HepG2 (cell line): ENCODE data around the gene GP1BA. TPM values are rescaled to one million over a fixed set of nuclear protein-coding genes. Genes with fewer than 3 reads are reported as not detected.
A peak's percentile ranks its signal among the peaks of the same experiment; 100 is the strongest.

ENCODE experiments used
- AGO1 ChIP-seq: fragments of 200-400 bp; formaldehyde crosslinking; IDR thresholded peaks from 2 replicates; pipeline ENCODE4 v1.6.1; 2017; ENCODE audit warnings: mild to moderate bottlenecking, low read depth, low read length, moderate library complexity; ENCODE audit not compliant: poor library complexity, severe bottlenecking
- AKAP8 ChIP-seq: sonication (generic); formaldehyde crosslinking; IDR thresholded peaks from 2 replicates; pipeline ENCODE4 v1.5.1; 2020; ENCODE audit warnings: mild to moderate bottlenecking, missing genetic modification reagents
- DZIP1 ChIP-seq: sonication (generic); formaldehyde crosslinking; IDR thresholded peaks from 2 replicates; pipeline ENCODE4 v1.5.0; 2020; ENCODE audit warnings: mild to moderate bottlenecking, missing genetic modification reagents
- HNRNPH1 ChIP-seq: fragments of 200-400 bp; formaldehyde crosslinking; optimal IDR thresholded peaks from 2 replicates; pipeline ENCODE3; 2017; ENCODE audit warnings: mild to moderate bottlenecking, low read depth, low read length
- KDM3A ChIP-seq: IDR thresholded peaks from 2 replicates; pipeline ENCODE4 v1.6.1; 2018; ENCODE audit warnings: low read depth, missing compliant biosample characterization
- KMT2B ChIP-seq: IDR thresholded peaks from 2 replicates; pipeline ENCODE4 v1.6.1; 2016; ENCODE audit warnings: missing genetic modification reagents, missing compliant biosample characterization
- MAFK ChIP-seq, 2 experiments: IDR thresholded peaks in 1 of 2; conservative IDR thresholded peaks in 1 of 2; 2 replicates each; pipeline ENCODE4 v1.6.1; 2011; ENCODE audit warnings: improper control_type of control experiment in 2 of 2, low read length in 2 of 2
- NAIF1 ChIP-seq: sonication (generic); formaldehyde crosslinking; IDR thresholded peaks from 2 replicates; pipeline ENCODE4 v1.5.0; 2020; ENCODE audit warnings: mild to moderate bottlenecking, missing genetic modification reagents, borderline replicate concordance
- POLR2A ChIP-seq, 2 experiments: IDR thresholded peaks; 2 replicates each; pipeline ENCODE4 v1.6.1; 2011; ENCODE audit warnings: low read depth in 2 of 2, low read length in 2 of 2, mild to moderate bottlenecking in 1 of 2, moderate library complexity in 1 of 2; ENCODE audit not compliant: insufficient read depth in 1 of 2
- POLR2G ChIP-seq: fragments of 200-400 bp; formaldehyde crosslinking; IDR thresholded peaks from 2 replicates; pipeline ENCODE4 v1.6.1; 2018; ENCODE audit warnings: mild to moderate bottlenecking, low read depth, low read length, moderate library complexity
- RBFOX2 ChIP-seq: fragments of 200-400 bp; formaldehyde crosslinking; IDR thresholded peaks from 2 replicates; pipeline ENCODE4 v1.6.1; 2017; ENCODE audit warnings: low read depth, mild to moderate bottlenecking, low read length
- RBM22 ChIP-seq: fragments of 200-400 bp; formaldehyde crosslinking; optimal IDR thresholded peaks from 2 replicates; pipeline ENCODE3; 2017; ENCODE audit warnings: mild to moderate bottlenecking, low read length, moderate library complexity
- RCOR2 ChIP-seq: IDR thresholded peaks from 2 replicates; pipeline ENCODE4 v1.6.1; 2016; ENCODE audit warnings: missing biosample characterization, missing genetic modification reagents
- SCMH1 ChIP-seq: sonication (generic); formaldehyde crosslinking; IDR thresholded peaks from 2 replicates; pipeline ENCODE4 v1.9.0; 2021; ENCODE audit warnings: missing genetic modification reagents, mild to moderate bottlenecking, borderline replicate concordance
- ZNF850 ChIP-seq: sonication (generic); formaldehyde crosslinking; conservative IDR thresholded peaks from 2 replicates; pipeline ENCODE4 v1.9.0; 2021; ENCODE audit warnings: mild to moderate bottlenecking, missing genetic modification reagents
- polyA plus RNA-seq, 8 experiments: library from polyadenylated mRNA; depleted of rRNA in 3 of 8; stranded (reverse) in 7 of 8; unstranded in 1 of 8; fragments of >200 nt; fragmentation: Illumina TruSeq in 4 of 8; extraction: Trizol in 4 of 8; gene quantifications; 2 replicates each; pipeline versions ENCODE4 v1.2.1 to v1.2.3, GENCODE V29; 2011 to 2016; ENCODE audit warnings: low read depth in 4 of 8, missing spikeins in 1 of 8, mixed read lengths in 1 of 8; ENCODE audit not compliant: insufficient read depth in 1 of 8
- total RNA-seq, 5 experiments: library from RNA; depleted of rRNA; stranded (reverse); fragments of >200 nt; fragmentation: Illumina TruSeq; extraction: Trizol; gene quantifications; 2 replicates each; pipeline ENCODE4 v1.2.3, GENCODE V29; 2016; ENCODE audit warnings: low read depth in 1 of 5
- TF ChIP-seq, protein P1 (sequence below): sonication (generic); formaldehyde crosslinking; IDR thresholded peaks from 2 replicates; pipeline ENCODE4 v1.8.0; 2022; ENCODE audit warnings: mild to moderate bottlenecking, missing genetic modification reagents, borderline replicate concordance

The GP1BA gene
- total and polyA plus RNA-seq, 2 of the 13 experiments (the other 11 are each of a cell fraction or from before 2014, with no cell fraction given): not detected

- TF ChIP-seq DZIP1 (no peak), RCOR2 (CRISPR knock-in tag) (no peak), NAIF1 (no peak), ZNF850 (no peak), HNRNPH1 (peak; percentile 65), RBFOX2 (peak; percentile 53; the same call in 1 of the 2 replicates), POLR2G (peak; percentile 59), AKAP8 (CRISPR knock-in tag) (peak; percentile 34; the same call in 1 of the 2 replicates), SCMH1 (CRISPR knock-in tag) (no peak), KMT2B (no peak), KDM3A (no peak), RBM22 (peak; percentile 71), AGO1 (peak; percentile 77), POLR2A (IDR thresholded peaks at IDR 0.05; ENCODE audit: insufficient read depth in 1 of 2, low read depth in 2 of 2, low read length in 2 of 2) (peak in 1 of 2 experiments; percentile 49; a peak in 1 of 4 replicates), MAFK (conservative IDR thresholded peaks at IDR 0.05 in 1 of 2, IDR thresholded peaks at IDR 0.05 in 1 of 2; ENCODE audit: low read length in 2 of 2) (peak; percentile 7 to 14; a peak in 2 of 4 replicates)
- TF ChIP-seq, protein P1, sequence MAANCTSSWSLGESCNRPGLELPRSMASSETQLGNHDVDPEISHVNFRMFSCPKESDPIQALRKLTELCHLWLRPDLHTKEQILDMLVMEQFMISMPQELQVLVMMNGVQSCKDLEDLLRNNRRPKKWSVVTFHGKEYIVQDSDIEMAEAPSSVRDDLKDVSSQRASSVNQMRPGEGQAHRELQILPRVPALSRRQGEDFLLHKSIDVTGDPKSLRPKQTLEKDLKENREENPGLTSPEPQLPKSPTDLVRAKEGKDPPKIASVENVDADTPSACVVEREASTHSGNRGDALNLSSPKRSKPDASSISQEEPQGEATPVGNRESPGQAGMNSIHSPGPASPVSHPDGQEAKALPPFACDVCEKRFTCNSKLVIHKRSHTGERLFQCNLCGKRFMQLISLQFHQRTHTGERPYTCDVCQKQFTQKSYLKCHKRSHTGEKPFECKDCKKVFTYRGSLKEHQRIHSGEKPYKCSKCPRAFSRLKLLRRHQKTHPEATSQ: no peak
These were observed 40.2 kb downstream of the GP1BA start (continued) for GRCh38 chr17:4972322-4972721.
